ENCODE measurements around the gene GPSM1.

GPSM1 gene

GRCh38 chr9:136295055-136295454 is 32.3 kb upstream of the GPSM1 start:
- Histone ChIP-seq H3K36me3 (ENCODE audit: insufficient read depth, low read length) (no peaks in the 10 kb centered on the region), H3K27me3 (ENCODE audit: insufficient read depth, low read length) (peaks cover 29% of the 10 kb centered on the region), H3K4me1 (ENCODE audit: insufficient read depth, low read length) (peaks cover 7% of the 10 kb centered on the region), H2AFZ (ENCODE audit: low read depth, low read length) (no peak overlapping the region), H3K9me3 (ENCODE audit: low read length) (no peaks in the 10 kb centered on the region), H3K4me3 (ENCODE audit: low read length) (no peak overlapping the region)

- Histone ChIP-seq H3K4me1 (ENCODE audit: insufficient read depth, low read length) (peaks cover 7% of the 10 kb centered on the region), H3K9me3 (ENCODE audit: low read length) (no peaks in the 10 kb centered on the region), H3K4me3 (ENCODE audit: low read length) (no peak overlapping the region), H3K36me3 (ENCODE audit: insufficient read depth, low read length) (no peaks in the 10 kb centered on the region), H3K27me3 (ENCODE audit: insufficient read depth, low read length) (peaks cover 28% of the 10 kb centered on the region), H2AFZ (ENCODE audit: low read depth, low read length) (no peak overlapping the region)
Measured at GRCh38 chr9:136295542-136296433, 31.6 kb upstream of the GPSM1 start.

GRCh38 chr9:136296434-136297015 is 30.8 kb upstream of the GPSM1 start:
- H2AFZ ChIP-seq (ENCODE audit: low read depth, low read length) = no peak overlapping the region
- H3K4me3 ChIP-seq (ENCODE audit: low read length) = no peak overlapping the region
- H3K9me3 ChIP-seq (ENCODE audit: low read length) = no peaks in the 10 kb centered on the region
- peaks cover 28% of the 10 kb centered on the region for H3K27me3 ChIP-seq (ENCODE audit: insufficient read depth, low read length)
- H3K36me3 ChIP-seq (ENCODE audit: insufficient read depth, low read length) = no peaks in the 10 kb centered on the region
- peaks cover 7% of the 10 kb centered on the region for H3K4me1 ChIP-seq (ENCODE audit: insufficient read depth, low read length)

- Histone ChIP-seq H3K36me3 (ENCODE audit: insufficient read depth, low read length) (no peaks in the 10 kb centered on the region), H3K4me1 (ENCODE audit: insufficient read depth, low read length) (peaks cover 7% of the 10 kb centered on the region), H3K9me3 (ENCODE audit: low read length) (no peaks in the 10 kb centered on the region), H3K27me3 (ENCODE audit: insufficient read depth, low read length) (peaks cover 28% of the 10 kb centered on the region), H2AFZ (ENCODE audit: low read depth, low read length) (no peak overlapping the region), H3K4me3 (ENCODE audit: low read length) (no peak overlapping the region)
Measured at GRCh38 chr9:136297016-136297691, 30.2 kb upstream of the GPSM1 start.

- Histone ChIP-seq H3K36me3 (ENCODE audit: insufficient read depth, low read length) (no peaks in the 10 kb centered on the region), H3K27me3 (ENCODE audit: insufficient read depth, low read length) (peaks cover 25% of the 10 kb centered on the region), H3K4me1 (ENCODE audit: insufficient read depth, low read length) (peaks cover 7% of the 10 kb centered on the region), H3K9me3 (ENCODE audit: low read length) (no peaks in the 10 kb centered on the region), H3K4me3 (ENCODE audit: low read length) (no peak overlapping the region), H2AFZ (ENCODE audit: low read depth, low read length) (no peak overlapping the region)
Measured at GRCh38 chr9:136297766-136298735, 29.3 kb upstream of the GPSM1 start.

- H3K4me1 ChIP-seq (ENCODE audit: insufficient read depth, low read length) = peaks cover 9% of the 10 kb centered on the region
- no peaks in the 10 kb centered on the region for H3K36me3 ChIP-seq (ENCODE audit: insufficient read depth, low read length)
- H2AFZ ChIP-seq (ENCODE audit: low read depth, low read length) = no peak overlapping the region
- H3K9me3 ChIP-seq (ENCODE audit: low read length) = no peaks in the 10 kb centered on the region
- no peak overlapping the region for H3K4me3 ChIP-seq (ENCODE audit: low read length)
- H3K27me3 ChIP-seq (ENCODE audit: insufficient read depth, low read length) = peaks cover 29% of the 10 kb centered on the region
Measured at GRCh38 chr9:136299116-136299515, 28.2 kb upstream of the GPSM1 start.

GRCh38 chr9:136299541-136299940 is 27.8 kb upstream of the GPSM1 start:
- no peaks in the 10 kb centered on the region for H3K9me3 ChIP-seq (ENCODE audit: low read length)
- H2AFZ ChIP-seq (ENCODE audit: low read depth, low read length) = no peak overlapping the region
- peaks cover 29% of the 10 kb centered on the region for H3K27me3 ChIP-seq (ENCODE audit: insufficient read depth, low read length)
- no peak overlapping the region for H3K4me3 ChIP-seq (ENCODE audit: low read length)
- peaks cover 13% of the 10 kb centered on the region for H3K4me1 ChIP-seq (ENCODE audit: insufficient read depth, low read length)
- H3K36me3 ChIP-seq (ENCODE audit: insufficient read depth, low read length) = no peaks in the 10 kb centered on the region

GRCh38 chr9:136300016-136300545 is 27.3 kb upstream of the GPSM1 start:
- no peak overlapping the region for H3K4me3 ChIP-seq (ENCODE audit: low read length)
- H3K4me1 ChIP-seq (ENCODE audit: insufficient read depth, low read length) = peaks cover 13% of the 10 kb centered on the region
- no peaks in the 10 kb centered on the region for H3K36me3 ChIP-seq (ENCODE audit: insufficient read depth, low read length)
- no peak overlapping the region for H2AFZ ChIP-seq (ENCODE audit: low read depth, low read length)
- peaks cover 29% of the 10 kb centered on the region for H3K27me3 ChIP-seq (ENCODE audit: insufficient read depth, low read length)
- H3K9me3 ChIP-seq (ENCODE audit: low read length) = no peaks in the 10 kb centered on the region

- H3K36me3 ChIP-seq (ENCODE audit: insufficient read depth, low read length) = no peaks in the 10 kb centered on the region
- no peak overlapping the region for H3K4me3 ChIP-seq (ENCODE audit: low read length)
- no peak overlapping the region for H2AFZ ChIP-seq (ENCODE audit: low read depth, low read length)
- H3K27me3 ChIP-seq (ENCODE audit: insufficient read depth, low read length) = peaks cover 29% of the 10 kb centered on the region
- peaks cover 8% of the 10 kb centered on the region for H3K4me1 ChIP-seq (ENCODE audit: insufficient read depth, low read length)
- H3K9me3 ChIP-seq (ENCODE audit: low read length) = no peaks in the 10 kb centered on the region
Measured at GRCh38 chr9:136300866-136301265, 26.5 kb upstream of the GPSM1 start.

- H3K27me3 ChIP-seq (ENCODE audit: insufficient read depth, low read length) = peaks cover 18% of the 10 kb centered on the region
- no peaks in the 10 kb centered on the region for H3K9me3 ChIP-seq (ENCODE audit: low read length)
- peaks cover 5% of the 10 kb centered on the region for H3K4me1 ChIP-seq (ENCODE audit: insufficient read depth, low read length)
Measured at GRCh38 chr9:136302527-136302926, 24.8 kb upstream of the GPSM1 start.

GRCh38 chr9:136303066-136303824 is 24.1 kb upstream of the GPSM1 start:
- Histone ChIP-seq H3K27me3 (ENCODE audit: insufficient read depth, low read length) (peaks cover 17% of the 10 kb centered on the region), H3K36me3 (ENCODE audit: insufficient read depth, low read length) (no peaks in the 10 kb centered on the region), H2AFZ (ENCODE audit: low read depth, low read length) (no peak overlapping the region), H3K9me3 (ENCODE audit: low read length) (no peaks in the 10 kb centered on the region), H3K4me1 (ENCODE audit: insufficient read depth, low read length) (peaks cover 5% of the 10 kb centered on the region), H3K4me3 (ENCODE audit: low read length) (no peak overlapping the region)

More at GRCh38 chr9:136302527-136302926, 24.8 kb upstream of the GPSM1 start:
- Histone ChIP-seq H3K36me3 (ENCODE audit: insufficient read depth, low read length) (no peaks in the 10 kb centered on the region), H2AFZ (ENCODE audit: low read depth, low read length) (no peak overlapping the region), H3K4me3 (ENCODE audit: low read length) (no peak overlapping the region)
